Left cardiac atrium (tissue), 4 donors: ENCODE results near the gene ZNF513. TPM values are rescaled to one million over a fixed set of nuclear protein-coding genes. Genes with fewer than 3 reads are reported as not detected.
A peak's percentile ranks its signal among the peaks of the same experiment; 100 is the strongest.
"Not testable (repeated sequence)": the region's sequence is repeated elsewhere in the genome, so short reads cannot be mapped to it uniquely, and the experiment has no call there.

Experiments
- ATAC-seq, 2 donors: fragments of 200-7000 bp; cut with Tn5 transposase; one replicate each; pipeline ENCODE4 v1.9.1; 2020; ENCODE audit warnings: mild to moderate bottlenecking in 2 of 2, moderate library complexity in 2 of 2
- DNase-seq: peaks from one replicate; pipeline ENCODE4 v3.0.0-alpha.2; 2020
- intact Hi-C, 2 donors: fragments of 100-400 bp; cut with DNase I; formaldehyde crosslinking; loops; one replicate each; pipeline versions ENCODE4 v1.14.1 to v1.15.1; 2022 to 2023
- total RNA-seq, 2 donors: library from RNA; stranded (reverse); fragmentation: NEBNext Ultra II Directional; extraction: Animal tissue kit (Norgen Biotek cat#: 25700); gene quantifications; one replicate each; pipeline ENCODE4 v1.2.1, GENCODE V29; 2021
- donor health status: DM: no; HTN: yes; CAD: no.
- donor health status: DM: no; HTN: yes; CAD: no; lungs with severe emphysema.
- donor health status: DM: yes; HTN: yes; CAD: no.
- donor health status: Dilated cardiomyopathy.

Gene ZNF513
- total RNA-seq, 2 donors from 2014 or later = 9.4 to 11.9 TPM

DNA sequence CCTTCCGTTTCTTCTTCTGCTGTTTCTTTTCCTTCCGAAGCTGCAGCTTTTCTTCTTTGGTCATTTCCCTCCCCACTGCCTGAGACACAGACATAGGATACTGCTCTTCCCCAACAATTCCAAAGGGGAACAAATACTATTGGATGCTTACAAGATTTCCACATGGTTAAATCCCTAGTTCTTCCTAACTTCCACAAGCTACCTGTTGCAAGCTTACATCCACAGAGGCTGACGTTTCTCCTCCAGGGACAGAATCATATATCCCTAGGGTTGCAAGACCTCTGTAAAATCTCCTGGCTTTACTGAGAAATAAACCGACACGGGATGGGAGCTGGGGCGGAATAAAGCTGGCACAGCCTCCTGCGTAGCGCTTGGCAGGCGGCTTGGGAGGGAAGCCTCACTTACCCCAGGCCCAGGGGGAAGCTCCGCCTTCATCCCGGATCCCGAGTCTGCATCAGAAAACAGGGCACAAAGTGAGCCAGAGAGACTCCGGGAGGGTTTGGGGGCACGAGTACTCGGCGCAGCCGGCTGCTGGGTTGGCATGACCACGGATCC lies 11.0 kb downstream of the ZNF513 start:
- DNase-seq (peak; percentile 82), ATAC-seq (peak; percentile 45 to 62)
- intact Hi-C loops = loop anchor here in 1 of 2 donors (5.0 kb wide), 1 partner anchor 47 kb away; the partner anchor contains the start of gene MPV17

DNA sequence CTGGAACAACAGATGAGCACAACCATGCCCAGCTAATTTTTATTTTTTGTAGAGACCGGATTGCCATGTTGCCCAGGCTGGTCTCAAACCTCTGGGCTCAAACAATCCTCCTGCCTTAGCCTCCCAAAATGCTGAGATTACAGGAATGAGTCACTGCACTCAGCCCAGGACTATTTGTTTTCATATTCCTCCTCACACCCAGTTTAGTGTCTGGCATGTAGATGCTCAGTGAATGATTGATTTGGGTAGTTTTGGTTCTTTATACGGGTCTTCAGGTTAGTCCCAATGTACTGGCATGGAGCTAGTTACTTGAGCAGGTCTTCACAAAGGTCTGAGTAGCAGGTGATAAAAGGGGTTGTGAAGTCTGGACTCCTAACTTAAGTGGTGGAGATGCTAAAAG lies 16.6 kb downstream of the ZNF513 start:
- intact Hi-C loops = no loop called here
- DNase-seq = no peak
- no peak for ATAC-seq

DNA sequence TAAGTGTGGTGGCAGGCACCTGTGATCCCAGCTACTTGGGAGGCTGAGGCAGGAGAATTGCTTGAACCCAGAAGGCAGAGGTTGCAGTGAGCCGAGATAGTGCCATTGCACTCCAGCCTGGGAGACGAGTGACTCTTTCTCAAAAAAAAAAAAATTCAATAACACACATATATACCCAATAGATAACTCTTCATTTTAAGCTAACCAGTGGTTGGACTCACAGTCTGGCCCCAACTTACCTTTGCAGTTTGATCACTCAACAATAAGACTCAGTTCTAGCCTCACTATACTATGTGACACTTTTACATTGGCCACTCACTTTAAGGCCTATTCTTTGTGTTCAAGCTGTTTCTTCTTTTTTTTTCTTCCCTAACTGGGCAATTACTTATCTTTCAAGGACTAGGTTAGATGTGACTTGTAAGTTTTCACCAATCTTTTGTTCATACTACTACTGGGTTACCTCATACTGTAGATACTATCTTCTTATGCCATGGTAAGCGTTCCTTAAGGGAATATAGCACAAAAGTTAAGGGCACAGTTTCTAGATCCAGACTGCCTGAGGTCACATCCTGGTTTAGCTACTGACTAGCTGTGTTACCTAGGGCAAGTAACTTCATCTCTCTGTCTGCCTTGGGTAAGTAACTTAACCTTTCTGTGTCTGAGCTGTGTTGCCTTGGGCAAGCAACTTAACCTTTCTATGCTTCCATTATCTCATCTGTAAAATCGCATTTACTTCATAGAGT lies 17.7 kb downstream of the ZNF513 start:
- intact Hi-C loops = no loop called here
- no peak for ATAC-seq
- DNase-seq = no peak

DNA sequence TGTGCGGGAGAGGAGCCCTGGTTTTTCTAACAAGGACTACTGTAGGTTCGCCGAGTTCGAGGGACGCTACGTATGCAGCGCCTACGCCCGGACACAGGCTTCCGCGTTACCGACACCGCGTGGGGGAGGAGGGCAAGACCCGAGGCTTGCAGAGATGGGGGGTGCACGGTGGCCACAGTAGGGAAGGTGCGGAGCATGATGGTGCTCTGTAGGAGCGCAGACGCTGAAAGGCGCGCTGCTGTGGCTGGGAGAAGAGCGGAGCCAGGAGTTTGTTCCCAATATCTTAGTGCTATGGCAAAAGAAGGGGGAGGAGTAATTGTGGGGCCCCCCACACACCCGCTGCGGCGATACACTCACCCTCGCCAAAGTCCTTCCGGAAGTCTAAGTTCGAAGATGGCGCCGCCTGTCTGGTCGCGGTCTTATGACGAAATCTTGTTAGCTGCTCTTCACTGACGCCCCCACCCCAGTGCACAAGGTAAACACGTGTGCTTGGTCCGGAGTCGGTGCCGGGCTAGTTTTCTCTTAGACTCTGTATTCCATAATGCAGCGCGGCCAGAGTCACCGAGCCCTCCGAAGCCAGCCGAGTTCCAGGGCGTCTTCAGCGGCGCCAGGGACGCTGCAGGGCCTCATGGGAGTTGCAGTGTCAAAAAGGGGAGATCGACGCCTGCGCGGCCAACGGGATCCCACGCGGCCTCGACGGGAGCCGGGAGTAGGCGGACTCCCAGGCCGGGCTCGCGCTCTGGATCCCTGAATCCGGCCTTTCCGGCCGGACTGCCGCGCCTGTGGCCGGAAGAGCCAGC lies 24.0 kb downstream of the ZNF513 start, which contains the start of gene GTF3C2:
Gene GTF3C2, minus strand, starts transcription at position 383 of the 800 bp plus-strand sequence. CDS start 13,210 bp downstream, outside the sequence.
- intact Hi-C loops = no loop called here
- peak; percentile 96 for DNase-seq
- peak; percentile 97 to 98 for ATAC-seq

DNA sequence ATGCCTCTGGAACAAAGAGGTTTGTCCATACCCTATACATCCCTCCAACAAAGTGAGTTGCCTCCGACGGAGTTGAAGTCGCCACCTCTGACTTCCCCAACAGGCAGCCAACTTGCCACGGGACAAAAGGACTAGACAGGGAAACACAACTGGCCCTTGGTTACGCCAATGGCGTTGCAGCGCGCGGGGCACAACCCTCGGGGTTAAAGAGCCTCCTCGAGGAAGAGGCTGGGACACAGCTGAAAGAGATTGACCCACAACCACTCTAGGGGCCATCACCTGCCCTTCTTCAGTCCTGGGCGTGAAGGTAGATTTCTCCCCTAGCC lies 24.5 kb downstream of the ZNF513 start:
- intact Hi-C loops = no loop called here
- ATAC-seq (peak; percentile 5 to 10), DNase-seq (peak; percentile 42)

DNA sequence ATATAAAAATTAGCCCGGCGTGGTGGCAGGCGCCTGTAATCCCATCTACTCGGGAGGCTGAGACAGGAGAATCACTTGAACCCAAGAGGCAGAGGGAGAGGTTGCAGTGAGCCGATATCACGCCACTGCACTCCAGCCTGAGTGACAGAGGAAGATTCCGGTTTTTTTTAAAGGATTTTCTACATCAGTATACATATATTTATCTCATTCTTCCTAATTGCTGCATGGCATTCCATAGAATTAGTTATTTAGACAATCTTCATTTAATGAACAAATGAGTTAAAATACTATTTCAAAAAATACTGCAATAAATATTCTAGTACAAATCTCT lies 26.0 kb downstream of the ZNF513 start:
- intact Hi-C loops = no loop called here
- no peak for DNase-seq
- no peak for ATAC-seq

DNA sequence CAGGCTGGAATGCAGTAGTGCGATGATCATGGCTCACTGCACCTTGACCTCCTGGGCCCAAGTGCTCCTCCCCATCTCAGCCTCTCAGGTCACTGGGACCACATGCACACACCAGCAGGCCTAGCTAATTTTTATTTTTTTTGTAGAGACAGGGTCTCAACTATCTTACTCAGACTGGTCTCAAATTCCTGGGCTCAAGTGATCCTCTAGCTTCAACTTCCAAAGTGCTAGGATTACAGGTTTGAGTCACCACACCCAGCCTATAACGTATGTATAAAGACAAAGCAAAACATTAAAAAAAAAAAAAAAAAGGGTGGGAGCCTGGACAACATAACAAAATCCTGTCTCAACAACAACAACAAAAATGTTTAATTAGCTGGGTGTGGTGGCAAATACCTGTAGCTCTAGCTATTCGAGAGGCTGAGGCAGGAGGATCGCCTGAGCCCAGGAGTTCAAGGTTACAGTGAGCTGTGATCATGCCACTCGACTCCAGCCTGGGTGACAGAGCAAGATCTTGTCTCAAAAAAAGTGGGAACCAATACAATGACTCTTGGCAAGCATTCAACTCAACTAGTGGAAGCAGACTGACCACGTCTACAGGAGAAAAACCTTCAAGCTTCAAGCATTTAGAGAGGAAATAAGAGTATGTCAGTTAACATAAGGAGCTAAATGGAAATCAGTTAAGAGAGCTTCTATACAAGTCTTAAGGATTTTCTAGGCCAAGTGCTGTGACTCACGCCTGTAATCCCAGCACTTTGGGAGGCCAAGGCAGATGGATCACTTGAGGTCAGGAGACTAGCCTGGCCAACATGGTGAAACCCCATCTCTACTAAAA lies 26.6 kb downstream of the ZNF513 start:
- DNase-seq (no peak), ATAC-seq (no peak)
- intact Hi-C loops = no loop called here

DNA sequence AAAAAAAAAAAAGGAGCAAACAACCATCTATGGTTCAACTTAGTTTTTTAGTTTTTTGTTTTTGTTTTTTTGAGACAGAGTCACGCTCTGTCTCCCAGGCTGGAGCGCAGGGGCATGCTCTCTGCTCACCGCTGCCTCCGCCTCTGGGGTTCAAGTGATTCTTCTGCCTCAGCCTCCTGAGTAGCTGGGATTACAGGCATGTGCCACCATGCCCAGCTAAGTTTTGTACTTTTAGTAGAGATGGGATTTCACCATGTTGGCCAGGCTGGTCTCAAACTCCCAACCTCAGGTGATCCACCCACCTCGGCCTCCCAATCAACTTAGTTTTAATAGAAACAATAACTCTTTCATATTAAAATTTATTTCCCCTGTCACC lies 27.2 kb downstream of the ZNF513 start:
- intact Hi-C loops, ATAC-seq, DNase-seq: not testable (repeated sequence)

DNA sequence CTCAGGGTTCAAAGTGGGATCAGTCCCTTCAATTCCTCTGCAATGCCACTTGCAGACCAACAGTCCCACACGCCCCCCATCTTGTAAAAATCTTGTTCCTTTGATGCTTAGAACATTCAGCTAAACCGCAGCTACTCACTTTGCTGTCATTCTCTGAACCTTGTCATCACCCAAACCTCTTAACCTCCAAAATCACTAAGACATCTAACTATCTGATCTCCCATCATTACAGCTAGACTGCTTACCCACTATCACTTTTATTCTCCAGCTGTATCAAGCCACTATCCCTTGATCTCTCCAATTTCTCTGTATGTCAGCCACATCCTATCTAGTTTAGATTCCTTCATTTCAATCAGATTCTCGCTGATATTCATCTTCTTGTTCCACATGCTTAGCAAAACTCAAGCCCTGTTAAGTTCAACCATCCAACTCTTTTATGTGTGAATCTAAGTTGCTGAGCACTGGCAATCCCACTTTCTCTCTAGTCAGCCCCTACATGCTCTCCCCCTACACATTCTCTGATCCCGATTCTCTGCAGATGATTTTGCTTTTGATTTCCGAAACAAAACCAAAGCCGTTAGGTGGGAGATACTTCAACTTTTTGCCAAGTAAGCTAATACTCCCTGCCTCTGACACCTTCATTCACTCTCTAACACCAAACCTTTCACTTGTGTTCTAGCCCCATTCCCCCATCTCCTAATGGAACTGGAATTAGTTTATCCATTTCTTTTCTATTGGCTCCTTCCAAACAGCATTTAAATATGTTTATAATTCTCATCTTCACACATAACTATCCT lies 28.5 kb downstream of the ZNF513 start:
- no peak for ATAC-seq
- intact Hi-C loops = no loop called here
- DNase-seq = no peak

DNA sequence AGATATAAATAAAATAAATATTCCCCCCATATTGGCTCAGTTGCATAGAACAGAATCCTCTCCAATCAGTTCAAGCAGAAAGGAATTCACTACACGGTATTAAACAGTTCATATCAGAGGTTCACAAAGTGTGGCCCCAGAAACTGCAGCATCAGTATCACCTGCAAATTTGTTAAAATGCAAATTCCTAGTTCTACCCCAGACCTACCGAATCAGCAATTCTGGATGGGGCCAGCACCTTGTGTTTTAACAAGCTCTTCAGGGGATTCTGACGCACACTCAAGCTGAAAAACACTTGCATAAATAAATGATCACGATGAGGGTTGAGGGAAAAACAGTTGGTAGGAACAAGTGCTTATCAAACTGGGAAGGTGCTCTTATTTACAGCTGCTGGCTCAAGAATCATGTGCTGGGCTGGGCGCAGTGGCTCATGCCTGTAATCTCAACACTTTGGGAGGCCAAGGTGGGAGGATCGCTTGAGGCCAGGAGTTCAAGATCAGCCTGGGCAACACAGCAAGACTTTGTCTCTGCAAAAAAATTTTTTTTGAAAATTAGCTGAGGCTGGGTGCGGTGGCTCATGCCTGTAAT lies 30.3 kb downstream of the ZNF513 start:
- intact Hi-C loops = no loop called here
- DNase-seq (no peak), ATAC-seq (no peak)

DNA sequence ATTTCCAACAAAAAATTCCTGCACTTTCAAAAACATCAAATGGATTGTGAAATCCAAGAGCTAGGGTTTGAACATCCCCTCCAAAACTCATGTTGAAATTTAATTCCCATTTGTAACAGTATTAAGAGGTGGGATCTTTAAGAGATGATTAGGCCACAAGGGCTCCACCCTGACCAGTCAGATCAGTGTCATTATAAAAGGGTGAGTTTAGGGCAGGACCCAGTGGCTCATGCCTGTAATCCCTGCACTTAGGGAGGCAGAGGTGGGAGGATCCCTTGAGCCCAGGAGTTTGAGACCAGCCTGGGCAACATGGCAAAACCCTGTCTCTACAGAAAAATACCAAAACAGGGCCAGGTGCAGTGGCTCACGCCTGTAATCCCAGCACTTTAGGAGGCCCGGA lies 32.9 kb downstream of the ZNF513 start:
- no peak for DNase-seq
- no peak for ATAC-seq
- intact Hi-C loops = no loop called here

DNA sequence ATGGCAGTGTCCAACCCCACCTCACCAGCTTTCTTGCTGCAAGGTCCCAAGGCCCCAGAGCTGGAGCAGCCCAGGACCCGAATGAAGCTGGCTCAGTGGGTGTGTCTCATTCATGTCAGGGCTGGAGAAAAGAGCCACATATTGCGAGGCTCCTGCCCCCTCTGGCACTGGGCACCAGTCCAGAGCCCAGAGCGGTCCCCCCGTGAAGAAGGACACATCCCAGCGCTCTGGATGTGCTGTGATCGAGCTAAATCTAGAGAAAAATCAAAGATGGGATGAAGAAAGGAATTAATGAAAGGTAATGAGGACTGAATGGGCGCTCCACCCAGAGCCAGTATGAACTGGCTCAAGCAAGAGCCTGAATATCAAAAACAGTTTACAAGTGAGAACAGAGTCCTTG lies 44.4 kb downstream of the ZNF513 start:
- intact Hi-C loops = no loop called here
- DNase-seq (no peak), ATAC-seq (no peak)

DNA sequence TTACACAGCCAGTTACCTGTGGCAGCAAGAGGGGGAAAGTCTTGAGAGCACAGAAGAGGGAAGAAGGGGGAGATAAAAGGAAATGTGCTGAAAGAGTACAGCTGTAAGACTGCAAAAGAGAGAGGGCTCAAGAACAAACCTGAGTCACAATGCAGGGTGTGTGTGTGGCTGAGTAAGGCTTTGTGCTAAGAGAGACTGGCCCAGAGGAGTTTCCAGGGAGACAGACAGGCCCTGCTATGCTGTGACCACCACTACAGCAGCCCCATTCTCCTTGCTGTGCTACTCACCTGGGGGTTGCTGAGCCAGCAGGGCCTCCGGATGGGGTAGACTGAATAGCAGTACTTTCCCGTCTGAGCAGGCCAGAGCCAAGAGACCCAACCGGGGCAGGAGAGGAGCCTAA lies 45.2 kb downstream of the ZNF513 start:
- no peak for DNase-seq
- intact Hi-C loops = no loop called here

More for the DNA sequence above, 45.2 kb downstream of the ZNF513 start:
- ATAC-seq = no peak

Other genes with a start within 250 kb of the ZNF513 start
- 10 to 100 TPM; 50.1 to 51.5 TPM for gene PREB, start 246.1 kb downstream of the ZNF513 start, total RNA-seq
- gene PRR30, start 241.3 kb downstream of the ZNF513 start, total RNA-seq = not detected
- under 1 TPM in 1 of 2 donors, not detected in 1; 0.24 TPM for gene TCF23, start 231.7 kb downstream of the ZNF513 start, total RNA-seq
- 100 to 1,000 TPM; 106 to 125 TPM for gene ATRAID, start 168.7 kb downstream of the ZNF513 start, total RNA-seq
- 10 to 100 TPM; 20.0 to 21.4 TPM for gene SLC5A6, start 168.5 kb downstream of the ZNF513 start, total RNA-seq
- 10 to 100 TPM; 12.7 to 15.2 TPM for gene CAD, start 163.4 kb downstream of the ZNF513 start, total RNA-seq
- 1 to 10 TPM; 4.8 to 5.7 TPM for gene SLC30A3, start 117.7 kb downstream of the ZNF513 start, total RNA-seq
- gene DNAJC5G, start 105.3 kb downstream of the ZNF513 start, total RNA-seq = under 1 TPM; 0.41 to 0.71 TPM
- 100 to 1,000 TPM in 1 of 2 donors, 10 to 100 TPM in 1; 92.1 to 105 TPM for gene TRIM54, start 98.3 kb downstream of the ZNF513 start, total RNA-seq
- 1 to 10 TPM; 1.2 to 1.6 TPM for gene UCN, start 72.3 kb downstream of the ZNF513 start, total RNA-seq
- gene MPV17, start 57.6 kb downstream of the ZNF513 start, total RNA-seq = 10 to 100 TPM; 52.7 to 60.9 TPM
- gene GTF3C2, start 24.0 kb downstream of the ZNF513 start, total RNA-seq = 10 to 100 TPM; 17.7 to 29.1 TPM
- 10 to 100 TPM; 32.1 to 40.0 TPM for gene EIF2B4, start 10.4 kb downstream of the ZNF513 start, total RNA-seq
- gene SNX17, start 10.1 kb downstream of the ZNF513 start, total RNA-seq = 10 to 100 TPM; 61.4 to 74.3 TPM
- gene PPM1G, start 28.9 kb upstream of the ZNF513 start, total RNA-seq = 10 to 100 TPM; 35.2 to 42.1 TPM
- 10 to 100 TPM; 50.5 to 58.7 TPM for gene NRBP1, start 47.9 kb upstream of the ZNF513 start, total RNA-seq
- not detected for gene KRTCAP3, start 61.6 kb upstream of the ZNF513 start, total RNA-seq
- gene IFT172, start 109.0 kb upstream of the ZNF513 start, total RNA-seq = 10 to 100 TPM; 19.0 to 20.5 TPM
- gene FNDC4, start 114.5 kb upstream of the ZNF513 start, total RNA-seq = 10 to 100 TPM; 16.5 to 32.5 TPM
- gene GCKR, start 116.1 kb upstream of the ZNF513 start, total RNA-seq = 1 to 10 TPM; 1.1 to 1.2 TPM
- 10 to 100 TPM; 20.0 to 20.8 TPM for gene ZNF512, start 202.3 kb upstream of the ZNF513 start, total RNA-seq
- gene CCDC121, start 248.3 kb upstream of the ZNF513 start, total RNA-seq = 1 to 10 TPM; 3.6 to 5.4 TPM
- gene GPN1, start 248.3 kb upstream of the ZNF513 start, total RNA-seq = 10 to 100 TPM; 19.7 to 20.6 TPM